T-cell (primary cell): ENCODE measurements around the gene RNF212. TPM values are rescaled to one million over a fixed set of nuclear protein-coding genes. Genes with fewer than 3 reads are reported as not detected.

ENCODE experiments used
- ATAC-seq, 4 experiments: fragments of 200-7000 bp in 3 of 4; fragments of 150-1000 bp in 1 of 4; cut with Tn5 transposase; replicated peaks in 1 of 4; 1 replicate in 3 of 4; 2 replicates in 1 of 4; pipeline ENCODE4 v1.10.0; 2021; ENCODE audit warnings: moderate library complexity in 3 of 4, mild to moderate bottlenecking in 2 of 4, moderate number of reproducible peaks in 1 of 4
- CTCF ChIA-PET, 2 donors: fragments of 300-600 bp; sonication (Branson Sonifier 250); formaldehyde crosslinking; loops; one replicate each; lab custom pipeline; 2022; ENCODE audit warnings: antibody characterized with exemption in 2 of 2; lab: Charles Lee
- POLR2A ChIA-PET, 2 donors: fragments of 300-600 bp; sonication (Branson Sonifier 250); formaldehyde crosslinking; loops; one replicate each; lab custom pipeline; 2022; ENCODE audit warnings: antibody characterized with exemption in 2 of 2; lab: Charles Lee
- DNase-seq, 35 experiments: peaks; one replicate each; pipeline versions ENCODE4 v3.0.0 to v3.0.0-alpha.2; 2013 to 2023
- H3K27ac ChIP-seq: one replicate; pipeline ENCODE4 v1.5.1; 2013; ENCODE audit warnings: low read length
- H3K27me3 ChIP-seq, 2 experiments: replicated peaks in 1 of 2; 1 replicate in 1 of 2; 2 replicates in 1 of 2; pipeline versions ENCODE4 v1.6.1 to v1.7.0; 2013; ENCODE audit warnings: low read length in 1 of 2, mixed read lengths in 1 of 2; ENCODE audit not compliant: control insufficient read depth in 2 of 2, insufficient read depth in 2 of 2; ENCODE audit errors: extremely low read depth in 1 of 2
- H3K36me3 ChIP-seq, 2 donors: 1 replicate in 1 of 2; 2 replicates in 1 of 2; pipeline versions ENCODE4 v1.6.1 to v1.7.0; 2013; ENCODE audit warnings: low read length in 1 of 2; ENCODE audit not compliant: control insufficient read depth in 2 of 2, insufficient read depth in 1 of 2; ENCODE audit errors: extremely low read depth in 1 of 2
- H3K4me1 ChIP-seq, 2 experiments: 1 replicate in 1 of 2; 2 replicates in 1 of 2; pipeline versions ENCODE4 v1.6.1 to v1.7.0; 2013; ENCODE audit warnings: low read length in 2 of 2, mixed read lengths in 1 of 2; ENCODE audit not compliant: insufficient read depth in 2 of 2, control insufficient read depth in 1 of 2; ENCODE audit errors: extremely low read depth in 1 of 2
- H3K4me3 ChIP-seq, 2 donors: 1 replicate in 1 of 2; 2 replicates in 1 of 2; pipeline versions ENCODE4 v1.5.1 to v1.7.0; 2013; ENCODE audit warnings: mild to moderate bottlenecking in 2 of 2, low read length in 1 of 2, moderate library complexity in 1 of 2; ENCODE audit not compliant: control insufficient read depth in 1 of 2; ENCODE audit errors: extremely low read depth in 1 of 2
- H3K9me3 ChIP-seq: 2 replicates; pipeline ENCODE4 v1.7.0; 2013
- H3K27ac Mint-ChIP-seq, 2 donors: one replicate each; pipeline ENCODE4 v1.8.0; 2020 to 2021; ENCODE audit warnings: mild to moderate bottlenecking in 2 of 2, mixed read lengths in 2 of 2
- H3K27me3 Mint-ChIP-seq, 2 donors: one replicate each; pipeline ENCODE4 v1.8.0; 2021 to 2022; ENCODE audit warnings: mixed read lengths in 2 of 2
- H3K36me3 Mint-ChIP-seq: one replicate; pipeline ENCODE4 v1.8.0; 2021; ENCODE audit warnings: mixed read lengths
- H3K4me1 Mint-ChIP-seq, 3 donors: one replicate each; pipeline ENCODE4 v1.8.0; 2020 to 2022; ENCODE audit warnings: mixed read lengths in 3 of 3, mild to moderate bottlenecking in 1 of 3
- H3K4me3 Mint-ChIP-seq, 3 donors: one replicate each; pipeline ENCODE4 v1.8.0; 2020 to 2022; ENCODE audit warnings: mild to moderate bottlenecking in 3 of 3, mixed read lengths in 3 of 3, moderate library complexity in 3 of 3
- H3K9me3 Mint-ChIP-seq, 3 donors: one replicate each; pipeline ENCODE4 v1.8.0; 2020 to 2022; ENCODE audit warnings: mixed read lengths in 3 of 3
- WGBS: methylation state at CpG from one replicate; pipeline ENCODE4 v1.1.5; 2013; ENCODE audit warnings: missing lambda C conversion rate; ENCODE audit not compliant: insufficient coverage; 5-methylcytosine and 5-hydroxymethylcytosine counted together
- total RNA-seq, 35 experiments: library from RNA in 6 of 35; stranded (reverse) in 6 of 35; fragments of 120-200 nt in 1 of 35; gene quantifications; one replicate each; pipeline versions ENCODE4 v1.2.1 to v1.2.4 and lab custom pipeline; 2013 to 2026

Gene RNF212
- total RNA-seq, 5 donors from 2014 or later (not counting 1 experiment from before 2014, with no cell fraction given) = 3.0 to 5.3 (median 3.9) TPM

GRCh38 chr4:1038948-1039492 is 74.3 kb downstream of the RNF212 start:
- H3K36me3 Mint-ChIP-seq = no peaks in the 10 kb centered on the region
- H3K27ac Mint-ChIP-seq = no peak overlapping the region
- H3K4me3 Mint-ChIP-seq = no peak overlapping the region
- POLR2A ChIA-PET = no interaction called here
- 84% methylated on average over 11 of the region's 16 CpGs for WGBS
- no peaks in the 10 kb centered on the region for H3K36me3 ChIP-seq
- CTCF ChIA-PET = no interaction called here
- peaks cover 0 to 29% of the 10 kb centered on the region in 2 experiments for H3K27me3 ChIP-seq
- peaks cover 3 to 4% of the 10 kb centered on the region in 2 donors for H3K27me3 Mint-ChIP-seq
- H3K4me3 ChIP-seq = no peak overlapping the region
- H3K9me3 Mint-ChIP-seq = no peaks in the 10 kb centered on the region
- H3K4me1 Mint-ChIP-seq = peaks cover 0 to 3% (median 0%) of the 10 kb centered on the region in 3 donors
- DNase-seq = no peak
- H3K27ac ChIP-seq = no peak overlapping the region
- no peaks in the 10 kb centered on the region for H3K9me3 ChIP-seq
- H3K4me1 ChIP-seq = peaks cover 0 to 2% of the 10 kb centered on the region in 2 experiments
- ATAC-seq = no peak

DNA sequence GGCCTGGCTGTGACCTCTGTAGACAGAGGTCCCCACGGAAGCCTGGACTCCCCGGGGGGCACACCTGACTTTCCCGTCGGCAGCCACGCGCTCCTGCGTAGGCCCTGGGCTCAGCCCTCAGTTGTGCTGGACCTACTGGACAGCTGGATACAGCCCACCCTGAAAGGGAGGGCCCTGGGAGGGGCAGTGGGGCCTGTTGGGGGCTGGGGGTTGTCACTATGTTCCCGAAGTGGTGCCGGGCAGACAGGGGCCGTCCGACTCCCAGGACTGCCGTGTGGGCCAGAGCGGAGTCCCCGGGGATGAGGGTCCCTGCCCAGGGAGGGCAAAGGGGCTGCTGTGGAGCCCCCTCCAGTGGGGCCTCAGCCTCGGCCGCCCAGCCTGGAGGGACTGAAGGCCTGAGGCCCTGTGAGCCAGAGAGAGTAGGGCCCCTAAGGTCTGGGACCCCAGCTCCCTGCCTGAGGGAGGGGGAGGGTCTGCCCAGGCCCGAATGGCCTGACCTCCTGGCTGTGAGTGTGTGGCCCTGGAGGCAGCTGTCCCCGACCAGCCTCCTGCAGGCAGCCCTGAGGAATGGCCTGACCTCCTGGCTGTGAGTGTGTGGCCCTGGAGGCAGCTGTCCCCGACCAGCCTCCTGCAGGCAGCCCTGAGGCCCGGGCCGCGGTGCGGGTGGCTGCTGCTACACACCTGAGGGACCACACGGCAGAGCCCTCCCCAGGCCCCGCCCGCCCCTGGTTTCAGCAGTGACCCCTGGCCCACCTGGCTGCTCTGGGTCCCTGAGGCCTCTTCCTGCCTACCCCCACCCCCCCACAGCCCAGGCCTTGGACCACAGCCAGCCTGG is 76.2 kb downstream of the RNF212 start:
- no peak overlapping the region for H3K27ac Mint-ChIP-seq
- Histone ChIP-seq H3K4me3 (no peak overlapping the region), H3K9me3 (no peaks in the 10 kb centered on the region), H3K4me1 (peaks cover 0 to 2% of the 10 kb centered on the region in 2 experiments), H3K27me3 (peaks cover 0 to 38% of the 10 kb centered on the region in 2 experiments), H3K27ac (no peak overlapping the region), H3K36me3 (no peaks in the 10 kb centered on the region)
- peaks cover 0 to 5% of the 10 kb centered on the region in 2 donors for H3K27me3 Mint-ChIP-seq
- POLR2A ChIA-PET = interaction anchor here in 1 of 2 donors (0.7 kb wide), 1 partner anchor 338 kb away, joined by 8 read pairs; no protein-coding TSS in a partner anchor
- ATAC-seq (no peak), DNase-seq (no peak)
- peaks cover 0 to 3% (median 0%) of the 10 kb centered on the region in 3 donors for H3K4me1 Mint-ChIP-seq
- H3K9me3 Mint-ChIP-seq = no peaks in the 10 kb centered on the region
- 88% methylated on average over 24 of the region's 26 CpGs for WGBS
- CTCF ChIA-PET = no interaction called here
- no peak overlapping the region for H3K4me3 Mint-ChIP-seq
- H3K36me3 Mint-ChIP-seq = no peaks in the 10 kb centered on the region

DNA sequence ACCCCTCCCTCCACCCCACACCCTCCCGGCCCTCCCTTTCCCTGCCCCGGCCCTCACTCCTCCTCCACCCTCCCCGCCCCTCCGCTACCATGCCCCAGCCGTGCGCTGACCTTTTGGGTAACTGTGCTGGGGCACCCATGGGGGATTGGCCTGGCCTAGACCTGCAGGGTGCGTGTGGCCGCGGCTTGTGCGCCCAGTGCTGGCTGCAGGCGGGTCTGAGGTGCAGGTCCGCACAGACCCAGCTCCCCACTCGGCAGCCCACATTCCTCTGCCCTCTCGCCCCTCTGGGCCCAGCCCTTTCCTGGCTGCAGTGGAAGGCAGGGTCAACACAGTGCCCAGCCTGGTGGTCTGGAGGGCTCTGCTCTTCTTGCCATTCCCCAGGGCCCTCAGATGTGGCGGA is 77.3 kb downstream of the RNF212 start:
- CTCF ChIA-PET = no interaction called here
- Mint-ChIP-seq H3K27ac (no peak overlapping the region), H3K27me3 (peaks cover 0 to 5% of the 10 kb centered on the region in 2 donors), H3K4me1 (no peaks in the 10 kb centered on the region), H3K4me3 (no peak overlapping the region), H3K9me3 (no peaks in the 10 kb centered on the region), H3K36me3 (no peaks in the 10 kb centered on the region)
- Histone ChIP-seq H3K9me3 (no peaks in the 10 kb centered on the region), H3K4me1 (no peaks in the 10 kb centered on the region), H3K4me3 (no peak overlapping the region), H3K27me3 (peaks cover 0 to 43% of the 10 kb centered on the region in 2 experiments), H3K27ac (no peak overlapping the region), H3K36me3 (no peaks in the 10 kb centered on the region)
- ATAC-seq = no peak
- no peak for DNase-seq
- 88% methylated on average over 9 of the region's 15 CpGs for WGBS
- POLR2A ChIA-PET = no interaction called here

DNA sequence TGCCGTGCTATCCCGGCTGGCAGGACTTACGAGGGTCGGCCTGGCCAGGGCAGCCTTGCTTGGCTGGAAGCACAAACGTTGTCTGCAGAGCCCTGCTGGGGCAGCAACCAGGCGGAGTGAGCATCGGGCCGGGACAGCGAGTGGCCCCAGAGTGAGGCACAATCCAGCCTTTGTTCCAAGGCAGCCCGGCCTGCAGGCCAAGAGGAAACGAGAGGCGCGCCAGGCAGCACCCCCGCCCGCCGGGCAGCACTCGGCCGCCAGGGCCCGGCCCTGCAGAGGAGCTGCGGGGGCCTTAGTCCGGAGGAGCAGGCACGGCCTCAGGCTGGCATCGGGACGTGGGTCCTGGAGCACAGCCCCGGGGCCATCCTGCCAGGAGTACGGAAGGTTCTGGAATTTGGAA is 77.9 kb downstream of the RNF212 start:
- ATAC-seq = no peak
- Histone ChIP-seq H3K9me3 (no peaks in the 10 kb centered on the region), H3K4me3 (no peak overlapping the region), H3K27me3 (peaks cover 0 to 49% of the 10 kb centered on the region in 2 experiments), H3K4me1 (no peaks in the 10 kb centered on the region), H3K36me3 (no peaks in the 10 kb centered on the region), H3K27ac (no peak overlapping the region)
- POLR2A ChIA-PET = no interaction called here
- Mint-ChIP-seq H3K36me3 (no peaks in the 10 kb centered on the region), H3K27ac (no peak overlapping the region), H3K9me3 (no peaks in the 10 kb centered on the region), H3K4me1 (no peaks in the 10 kb centered on the region), H3K4me3 (no peak overlapping the region), H3K27me3 (peaks cover 0 to 5% of the 10 kb centered on the region in 2 donors)
- DNase-seq = no peak
- CTCF ChIA-PET = no interaction called here
- 87% methylated on average over 26 of the region's 26 CpGs for WGBS

DNA sequence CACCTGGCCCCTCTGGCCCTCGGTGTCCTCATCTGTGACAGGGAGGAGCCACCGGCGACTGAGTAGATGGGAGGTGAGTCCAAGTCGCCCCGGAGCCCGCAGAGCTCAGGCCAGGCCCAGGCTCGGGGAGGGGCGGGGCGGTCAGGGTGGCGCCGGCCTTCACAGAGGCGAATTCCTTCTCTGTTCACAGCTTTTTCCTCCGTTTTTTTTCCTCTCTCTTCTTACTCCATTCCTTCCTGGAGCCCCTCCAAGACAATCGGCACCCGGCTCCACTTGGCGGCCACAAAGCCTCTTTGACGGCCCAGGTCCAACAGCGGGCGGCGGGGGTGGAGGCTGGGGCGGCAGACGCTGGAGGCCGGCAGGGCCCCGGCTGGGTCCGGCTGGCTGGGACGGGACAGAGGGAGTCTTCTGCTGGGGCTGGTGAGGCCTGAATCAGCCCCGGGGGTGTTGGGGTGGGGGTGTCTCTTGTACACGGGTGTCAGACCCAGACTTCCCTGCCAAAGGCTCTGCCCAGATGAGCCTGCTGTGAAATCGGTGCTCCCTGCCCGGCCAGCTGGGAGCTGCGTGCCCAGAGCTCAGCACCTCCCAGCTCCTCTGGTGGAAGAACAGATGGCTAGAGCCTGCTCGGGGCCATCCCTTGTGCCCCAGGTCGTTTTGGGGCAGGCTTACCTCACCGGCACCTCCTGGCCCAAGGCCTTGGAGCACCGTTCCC is 79.4 kb downstream of the RNF212 start:
- Histone ChIP-seq H3K36me3 (no peaks in the 10 kb centered on the region), H3K27ac (no peak overlapping the region), H3K27me3 (peaks cover 0 to 63% of the 10 kb centered on the region in 2 experiments), H3K4me1 (no peaks in the 10 kb centered on the region), H3K4me3 (no peak overlapping the region), H3K9me3 (no peaks in the 10 kb centered on the region)
- Mint-ChIP-seq H3K4me1 (no peaks in the 10 kb centered on the region), H3K27ac (no peak overlapping the region), H3K9me3 (no peaks in the 10 kb centered on the region), H3K27me3 (peaks cover 0 to 5% of the 10 kb centered on the region in 2 donors), H3K36me3 (no peaks in the 10 kb centered on the region), H3K4me3 (no peak overlapping the region)
- CTCF ChIA-PET = no interaction called here
- no peak for DNase-seq
- 78% methylated on average over 32 of the region's 35 CpGs for WGBS
- ATAC-seq = no peak
- POLR2A ChIA-PET = no interaction called here

DNA sequence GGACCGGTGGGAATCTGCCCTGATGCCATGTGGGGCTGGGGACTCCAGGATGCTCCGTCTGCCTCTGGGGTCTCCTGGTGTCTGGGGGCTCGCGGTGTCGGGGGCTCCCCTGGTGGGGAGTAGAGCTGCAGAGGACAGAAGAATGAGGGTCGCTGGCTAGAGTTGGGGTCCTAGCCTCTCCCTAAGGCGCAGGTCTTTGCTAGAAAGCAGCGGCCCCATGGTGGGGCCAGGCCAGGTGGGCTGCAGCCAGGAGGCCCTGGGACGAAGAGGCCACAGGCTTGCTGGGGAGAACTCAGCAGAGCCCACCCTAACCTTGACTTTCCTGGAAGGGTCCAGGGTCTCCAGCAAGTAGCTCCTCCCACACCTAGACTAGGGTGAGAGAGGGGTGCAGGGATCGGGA is 80.5 kb downstream of the RNF212 start:
- no peak overlapping the region for H3K4me3 ChIP-seq
- no peaks in the 10 kb centered on the region for H3K9me3 Mint-ChIP-seq
- no peaks in the 10 kb centered on the region for H3K4me1 Mint-ChIP-seq
- 89% methylated on average over 5 of the region's 10 CpGs for WGBS
- POLR2A ChIA-PET = no interaction called here
- H3K9me3 ChIP-seq = no peaks in the 10 kb centered on the region
- DNase-seq = no peak
- H3K36me3 Mint-ChIP-seq = no peaks in the 10 kb centered on the region
- CTCF ChIA-PET = no interaction called here
- H3K27me3 ChIP-seq = peaks cover 0 to 63% of the 10 kb centered on the region in 2 experiments
- ATAC-seq = no peak
- no peaks in the 10 kb centered on the region for H3K36me3 ChIP-seq
- no peak overlapping the region for H3K27ac Mint-ChIP-seq
- no peak overlapping the region for H3K27ac ChIP-seq
- no peak overlapping the region for H3K4me3 Mint-ChIP-seq
- no peaks in the 10 kb centered on the region for H3K4me1 ChIP-seq
- peaks cover 0 to 5% of the 10 kb centered on the region in 2 donors for H3K27me3 Mint-ChIP-seq
